ENCODE results near the gene CALD1. TPM values are rescaled to one million over a fixed set of nuclear protein-coding genes. Genes with fewer than 3 reads are reported as not detected.

Gene CALD1
- total RNA-seq, 1 donor from 2014 or later = 1,941 TPM

GRCh38 chr7:134927076-134927475, 147.6 kb downstream of the CALD1 start:
- no peak overlapping the region for H3K4me3 Mint-ChIP-seq (ENCODE audit: unreplicated experiment)
- H3K27me3 Mint-ChIP-seq (ENCODE audit: low read depth) = no peaks in the 10 kb centered on the region
- TF ChIP-seq CTCF (IDR thresholded peaks at IDR 0.05) = no peak
- DNase-seq (ENCODE audit: low spot score) = no peak
- peak overlapping the region; percentile 58 for H3K27ac Mint-ChIP-seq (ENCODE audit: unreplicated experiment)
- H3K36me3 Mint-ChIP-seq (ENCODE audit: low read depth) = peaks cover 63% of the 10 kb centered on the region
- H3K4me1 Mint-ChIP-seq (ENCODE audit: low read depth) = peaks cover 92% of the 10 kb centered on the region
- no peaks in the 10 kb centered on the region for H3K9me3 Mint-ChIP-seq (ENCODE audit: low read depth)

GRCh38 chr7:134927723-134928122, 148.3 kb downstream of the CALD1 start:
- peak overlapping the region; percentile 88 for H3K27ac Mint-ChIP-seq (ENCODE audit: unreplicated experiment)
- H3K4me1 Mint-ChIP-seq (ENCODE audit: low read depth) = peaks cover 92% of the 10 kb centered on the region
- no peaks in the 10 kb centered on the region for H3K27me3 Mint-ChIP-seq (ENCODE audit: low read depth)

GRCh38 chr7:134928554-134928953, 149.1 kb downstream of the CALD1 start:
- Mint-ChIP-seq H3K4me1 (ENCODE audit: low read depth) (peaks cover 92% of the 10 kb centered on the region), H3K9me3 (ENCODE audit: low read depth) (no peaks in the 10 kb centered on the region), H3K27me3 (ENCODE audit: low read depth) (no peaks in the 10 kb centered on the region), H3K4me3 (ENCODE audit: unreplicated experiment) (no peak overlapping the region), H3K27ac (ENCODE audit: unreplicated experiment) (peak overlapping the region; percentile 88), H3K36me3 (ENCODE audit: low read depth) (peaks cover 69% of the 10 kb centered on the region)
- DNase-seq (ENCODE audit: low spot score) = no peak
- no peak for TF ChIP-seq CTCF (IDR thresholded peaks at IDR 0.05)

More at GRCh38 chr7:134927723-134928122, 148.3 kb downstream of the CALD1 start:
- no peak for TF ChIP-seq CTCF (IDR thresholded peaks at IDR 0.05)
- H3K9me3 Mint-ChIP-seq (ENCODE audit: low read depth) = no peaks in the 10 kb centered on the region
- no peak overlapping the region for H3K4me3 Mint-ChIP-seq (ENCODE audit: unreplicated experiment)
- H3K36me3 Mint-ChIP-seq (ENCODE audit: low read depth) = peaks cover 62% of the 10 kb centered on the region
- no peak for DNase-seq (ENCODE audit: low spot score)

GRCh38 chr7:134931487-134931886, 152.1 kb downstream of the CALD1 start:
- peaks cover 91% of the 10 kb centered on the region for H3K4me1 Mint-ChIP-seq (ENCODE audit: low read depth)
- peak overlapping the region; percentile 100 for H3K27ac Mint-ChIP-seq (ENCODE audit: unreplicated experiment)
- TF ChIP-seq CTCF (IDR thresholded peaks at IDR 0.05) = no peak
- H3K36me3 Mint-ChIP-seq (ENCODE audit: low read depth) = peaks cover 73% of the 10 kb centered on the region
- no peak for DNase-seq (ENCODE audit: low spot score)
- no peak overlapping the region for H3K4me3 Mint-ChIP-seq (ENCODE audit: unreplicated experiment)
- no peaks in the 10 kb centered on the region for H3K27me3 Mint-ChIP-seq (ENCODE audit: low read depth)
- H3K9me3 Mint-ChIP-seq (ENCODE audit: low read depth) = no peaks in the 10 kb centered on the region

GRCh38 chr7:134932707-134933370, 153.4 kb downstream of the CALD1 start:
- peak overlapping the region; percentile 53 for H3K4me3 Mint-ChIP-seq (ENCODE audit: unreplicated experiment)
- H3K27ac Mint-ChIP-seq (ENCODE audit: unreplicated experiment) = peak overlapping the region; percentile 100
- peaks cover 96% of the 10 kb centered on the region for H3K4me1 Mint-ChIP-seq (ENCODE audit: low read depth)
- TF ChIP-seq CTCF (IDR thresholded peaks at IDR 0.05) = peak; percentile 5
- H3K27me3 Mint-ChIP-seq (ENCODE audit: low read depth) = no peaks in the 10 kb centered on the region
- DNase-seq (ENCODE audit: low spot score) = peak; percentile 96
- H3K9me3 Mint-ChIP-seq (ENCODE audit: low read depth) = no peaks in the 10 kb centered on the region
- H3K36me3 Mint-ChIP-seq (ENCODE audit: low read depth) = peaks cover 80% of the 10 kb centered on the region

Measured in chondrocyte (in vitro differentiated cells).